ENCODE data around the gene CPA3. TPM values are rescaled to one million over a fixed set of nuclear protein-coding genes. Genes with fewer than 3 reads are reported as not detected.

Gene CPA3
- not detected for total RNA-seq

DNA sequence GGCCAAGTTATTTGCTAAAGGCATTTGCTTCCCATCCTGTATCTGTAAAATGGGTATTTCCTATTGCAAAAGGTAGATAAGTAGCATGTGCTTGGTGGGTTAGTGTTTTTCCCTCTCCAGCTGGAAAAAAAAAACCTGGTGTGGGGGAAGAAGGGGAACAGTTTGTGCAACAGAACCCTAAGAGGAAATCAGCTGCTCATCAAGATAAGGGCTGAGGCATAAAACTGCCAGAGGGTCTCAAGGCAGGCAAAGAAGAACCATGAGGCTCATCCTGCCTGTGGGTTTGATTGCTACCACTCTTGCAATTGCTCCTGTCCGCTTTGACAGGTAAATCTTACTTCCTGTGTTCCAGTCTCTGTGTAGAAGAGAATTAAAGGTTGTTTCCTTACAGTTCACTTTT, at the start of gene CPA3:
Gene CPA3, plus strand, starts transcription at position 248 of the 400 bp plus-strand sequence. Its CDS starts 12 bp downstream, at position 260.

DNA sequence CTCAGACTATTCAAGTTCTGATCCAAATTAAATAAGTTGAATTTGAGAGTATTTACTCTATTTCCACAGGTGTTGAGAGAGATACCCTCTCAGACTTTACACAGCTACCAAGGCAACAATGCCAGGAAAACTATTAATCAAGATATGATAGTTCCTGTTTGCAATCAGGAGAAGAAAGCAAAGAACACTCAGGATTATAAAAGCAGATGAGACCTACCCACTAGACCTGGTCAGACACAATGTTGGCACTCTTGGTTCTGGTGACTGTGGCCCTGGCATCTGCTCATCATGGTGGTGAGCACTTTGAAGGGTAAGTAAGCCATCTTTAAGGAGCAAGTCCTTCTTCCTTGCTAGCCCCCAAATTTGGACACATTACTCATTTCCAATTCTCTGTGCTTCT, 37.5 kb upstream of the CPA3 start, which contains the start of gene CPB1:
Gene CPB1, plus strand, starts transcription at position 227 of the 400 bp plus-strand sequence. Its CDS starts 13 bp downstream, at position 240.

Other genes starting within 250 kb of the CPA3 start
- gene AGTR1, start 167.4 kb upstream of the CPA3 start, total RNA-seq: 0.31 TPM
- gene CPB1, start 37.5 kb upstream of the CPA3 start, total RNA-seq: not detected
- gene GYG1, start 126.2 kb downstream of the CPA3 start, total RNA-seq: 5.6 TPM
- gene HLTF, start 221.2 kb downstream of the CPA3 start, total RNA-seq: 134 TPM

Data from parietal lobe (tissue), 1 donor.